ENCODE measurements around the gene ZRANB1. TPM values are rescaled to one million over a fixed set of nuclear protein-coding genes. Genes with fewer than 3 reads are reported as not detected.

Gene ZRANB1
- total RNA-seq, 1 experiment from 2014 or later: 12.2 TPM

DNA sequence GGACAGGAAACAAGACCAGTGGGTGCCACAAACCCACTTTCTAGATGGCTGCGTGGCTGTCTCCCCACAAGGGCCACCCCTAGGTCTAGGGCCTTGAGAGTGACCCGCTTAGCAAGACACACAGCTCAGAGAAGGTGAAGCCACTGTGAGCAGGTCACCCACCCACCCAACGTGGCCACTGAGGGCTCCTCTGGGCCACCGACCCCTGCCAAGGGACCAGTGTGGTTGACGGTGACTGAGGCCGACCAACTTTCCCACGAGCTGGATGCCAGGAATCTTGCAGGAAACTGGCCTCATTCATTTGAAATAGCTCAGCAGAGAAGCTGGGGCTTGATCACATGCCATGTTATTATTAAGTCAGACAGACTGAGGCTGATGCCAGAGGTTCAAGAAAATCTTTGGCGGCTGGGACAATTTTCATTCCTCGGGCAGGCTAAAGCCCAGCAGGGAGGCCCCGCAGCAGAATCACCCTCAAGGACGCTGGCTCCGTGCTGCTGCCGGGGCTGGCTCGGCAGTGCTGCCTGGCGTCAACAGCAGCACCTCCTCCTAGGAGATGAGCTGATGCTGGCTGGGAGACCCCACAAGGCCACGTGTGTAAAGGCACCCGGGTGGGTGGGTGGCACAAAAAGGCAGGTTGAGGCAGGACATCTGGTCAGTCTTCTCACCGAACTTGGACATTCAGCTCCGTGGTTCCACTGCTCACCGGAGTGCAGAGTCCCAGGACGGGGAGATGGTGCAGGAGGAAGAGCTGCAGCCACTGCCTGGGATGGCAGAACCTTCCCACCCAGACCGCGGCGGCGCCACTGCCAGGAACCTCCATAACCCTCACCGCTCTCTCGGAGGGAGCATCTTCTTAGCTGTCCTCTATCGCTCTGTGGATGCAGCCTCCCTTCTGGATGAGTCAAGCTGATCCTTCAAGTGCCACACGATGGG, 57.8 kb downstream of the ZRANB1 start:
- no peak for DNase-seq (ENCODE audit: low read depth)
- in situ Hi-C loops (cut with HindIII; ENCODE audit: low pct_unique_long_range_greater_than_20kb, low sequenced_read_pairs): no loop called here

DNA sequence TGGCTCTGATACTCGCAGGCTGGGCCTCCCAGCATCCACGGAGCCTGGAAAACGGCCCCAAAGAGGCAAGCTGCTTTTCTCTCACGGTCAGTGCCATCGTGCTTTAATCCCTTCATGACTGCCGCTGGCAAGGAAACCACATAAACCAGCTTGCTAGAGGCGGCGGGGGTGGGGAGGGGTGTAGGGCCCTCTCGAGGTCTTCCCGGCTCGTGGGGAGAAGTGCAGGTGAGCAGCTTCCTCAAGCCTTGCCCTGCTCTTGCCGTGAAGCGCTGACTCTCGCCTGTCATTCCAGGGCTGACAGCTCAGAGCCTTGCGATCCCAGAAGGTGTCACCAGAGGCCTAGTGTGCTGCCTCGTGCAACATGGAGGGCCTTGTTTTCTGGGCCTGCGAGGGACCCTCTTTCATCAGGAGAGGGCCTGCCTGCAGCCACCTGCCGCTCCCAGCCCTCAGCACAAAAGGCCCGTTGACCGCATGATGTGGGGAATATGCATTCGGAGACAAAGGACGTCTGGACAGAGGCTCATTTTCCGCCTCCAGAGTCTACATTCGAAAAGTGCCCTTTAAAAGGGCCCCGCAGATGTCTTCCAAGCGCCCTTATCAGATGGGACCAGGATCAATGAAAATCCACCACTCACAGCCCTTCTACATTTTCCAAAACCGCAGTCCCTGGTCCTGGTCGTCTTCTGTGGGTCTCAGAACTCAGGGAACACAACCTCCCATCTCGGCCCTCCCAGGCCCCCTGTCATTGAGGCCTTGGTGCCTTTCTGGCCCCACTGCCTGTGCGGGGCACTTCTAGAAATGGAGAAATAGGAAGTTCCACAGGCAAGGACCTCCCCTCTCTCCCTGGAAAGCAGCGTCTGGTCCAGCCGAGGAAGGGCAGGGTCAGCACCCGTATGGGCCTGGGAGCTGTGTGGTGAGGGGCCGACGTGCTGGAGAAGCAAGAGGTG, 58.7 kb downstream of the ZRANB1 start:
- in situ Hi-C loops (cut with HindIII; ENCODE audit: low pct_unique_long_range_greater_than_20kb, low sequenced_read_pairs): no loop called here
- no peak for DNase-seq (ENCODE audit: low read depth)

- no peak for DNase-seq (ENCODE audit: low read depth)
- in situ Hi-C loops (cut with HindIII; ENCODE audit: low pct_unique_long_range_greater_than_20kb, low sequenced_read_pairs): no loop called here
These were observed 59.6 kb downstream of the ZRANB1 start for GRCh38 chr10:125001313-125002046.

- in situ Hi-C loops (cut with HindIII; ENCODE audit: low pct_unique_long_range_greater_than_20kb, low sequenced_read_pairs): no loop called here
- DNase-seq (ENCODE audit: low read depth): no peak
These were observed 60.1 kb downstream of the ZRANB1 start for GRCh38 chr10:125002047-125002422.

GRCh38 chr10:125002423-125003145, 60.7 kb downstream of the ZRANB1 start:
- no peak for DNase-seq (ENCODE audit: low read depth)
- in situ Hi-C loops (cut with HindIII; ENCODE audit: low pct_unique_long_range_greater_than_20kb, low sequenced_read_pairs): no loop called here

GRCh38 chr10:125003146-125003900, 61.4 kb downstream of the ZRANB1 start:
- no peak for DNase-seq (ENCODE audit: low read depth)
- in situ Hi-C loops (cut with HindIII; ENCODE audit: low pct_unique_long_range_greater_than_20kb, low sequenced_read_pairs): no loop called here

GRCh38 chr10:125003901-125004467, 62.1 kb downstream of the ZRANB1 start:
- no peak for DNase-seq (ENCODE audit: low read depth)
- in situ Hi-C loops (cut with HindIII; ENCODE audit: low pct_unique_long_range_greater_than_20kb, low sequenced_read_pairs): no loop called here

GRCh38 chr10:125004571-125005311, 62.8 kb downstream of the ZRANB1 start:
- in situ Hi-C loops (cut with HindIII; ENCODE audit: low pct_unique_long_range_greater_than_20kb, low sequenced_read_pairs): no loop called here
- no peak for DNase-seq (ENCODE audit: low read depth)

DNA sequence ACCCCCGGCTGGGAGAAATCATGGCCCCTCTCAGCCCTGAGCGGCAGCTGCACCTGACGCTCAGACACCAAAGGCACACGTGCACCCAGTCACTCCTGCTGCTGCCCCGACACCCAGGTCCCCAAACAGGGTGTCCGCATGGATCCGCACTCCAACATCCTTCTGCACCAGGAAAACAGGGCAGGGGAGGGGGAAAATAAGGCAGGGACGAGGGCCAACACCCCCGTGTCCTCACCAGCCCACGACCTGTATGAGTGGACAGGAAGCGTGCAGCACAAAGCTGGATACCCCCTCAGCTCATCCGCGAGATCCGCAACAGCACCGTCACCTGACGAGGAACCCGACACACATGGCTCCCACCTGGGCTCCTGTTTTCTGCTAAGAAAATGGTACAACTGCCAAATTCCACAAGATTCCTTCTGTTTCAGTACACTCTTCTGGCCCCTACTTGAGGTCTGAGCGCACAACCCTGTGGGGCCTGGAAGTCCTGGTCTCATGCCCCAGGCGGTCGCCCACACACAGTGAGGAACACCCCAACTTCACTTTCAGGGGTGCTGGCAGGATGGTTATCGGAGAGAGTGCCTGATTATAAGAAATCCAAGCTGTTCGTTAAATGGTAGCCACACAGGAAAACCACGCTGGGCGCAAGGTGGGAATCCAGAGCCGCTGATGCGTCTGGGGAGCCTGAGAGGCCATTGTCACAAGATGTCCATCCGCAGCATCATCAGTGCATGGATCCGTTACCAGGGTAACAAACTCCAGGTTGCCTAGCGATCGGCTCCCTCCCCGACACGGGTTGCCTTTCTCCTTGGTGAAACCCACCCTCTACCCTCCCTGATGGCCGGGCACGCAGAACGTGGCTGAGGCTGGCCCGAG, 63.6 kb downstream of the ZRANB1 start:
- in situ Hi-C loops (cut with HindIII; ENCODE audit: low pct_unique_long_range_greater_than_20kb, low sequenced_read_pairs): no loop called here

GRCh38 chr10:125006188-125006680, 64.3 kb downstream of the ZRANB1 start:
- in situ Hi-C loops (cut with HindIII; ENCODE audit: low pct_unique_long_range_greater_than_20kb, low sequenced_read_pairs): no loop called here
- DNase-seq (ENCODE audit: low read depth): no peak

More for the DNA sequence above, 63.6 kb downstream of the ZRANB1 start:
- DNase-seq (ENCODE audit: low read depth): no peak

DNA sequence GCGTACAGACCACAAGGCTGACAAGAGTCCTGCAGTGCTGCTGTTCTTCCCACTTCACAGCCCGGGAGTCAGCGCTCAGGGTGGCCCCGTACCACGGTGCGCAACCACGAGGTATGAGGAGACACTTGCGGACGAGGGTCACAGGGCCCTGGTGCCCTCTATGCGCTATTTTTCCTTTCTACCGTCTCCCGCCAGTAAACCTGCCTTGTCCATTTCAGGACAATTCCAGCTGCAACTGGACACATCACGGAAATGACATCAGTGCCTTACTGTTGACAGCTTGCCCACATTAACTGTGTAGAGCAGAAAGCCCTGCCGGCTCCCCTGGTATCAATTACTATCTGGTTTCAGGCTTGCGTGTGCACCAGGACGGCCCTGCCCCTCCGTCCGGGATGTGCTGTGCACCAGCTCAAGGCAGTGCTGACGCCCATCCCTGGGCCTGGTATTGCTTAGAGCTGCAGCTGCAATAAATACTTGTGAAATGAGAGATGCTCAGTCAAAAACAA, 65.1 kb downstream of the ZRANB1 start:
- in situ Hi-C loops (cut with HindIII; ENCODE audit: low pct_unique_long_range_greater_than_20kb, low sequenced_read_pairs): no loop called here
- no peak for DNase-seq (ENCODE audit: low read depth)

DNA sequence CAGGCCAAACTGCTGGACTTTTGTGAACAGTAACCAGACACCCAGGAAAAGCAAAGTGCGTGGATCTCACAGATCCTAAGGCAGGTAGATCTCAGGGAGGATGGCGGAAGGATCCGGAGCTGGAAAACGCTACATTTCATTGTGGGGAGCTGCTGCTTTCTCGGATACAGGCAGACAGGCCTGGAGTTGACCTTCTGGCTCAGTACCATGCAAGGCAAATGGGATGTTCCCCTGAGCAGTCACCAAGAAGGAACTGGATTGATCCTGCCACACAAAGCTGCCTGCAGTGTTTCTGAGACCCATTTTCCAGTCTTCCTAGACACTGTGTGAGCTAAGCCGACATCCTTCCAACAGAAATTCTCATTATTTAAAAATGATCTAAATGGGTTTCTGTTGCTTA, 65.5 kb downstream of the ZRANB1 start:
- in situ Hi-C loops (cut with HindIII; ENCODE audit: low pct_unique_long_range_greater_than_20kb, low sequenced_read_pairs): no loop called here
- no peak for DNase-seq (ENCODE audit: low read depth)

GRCh38 chr10:125008689-125009638, 67.0 kb downstream of the ZRANB1 start:
- in situ Hi-C loops (cut with HindIII; ENCODE audit: low pct_unique_long_range_greater_than_20kb, low sequenced_read_pairs): no loop called here
- DNase-seq (ENCODE audit: low read depth): no peak

GRCh38 chr10:125009661-125010161, 67.8 kb downstream of the ZRANB1 start:
- DNase-seq (ENCODE audit: low read depth): no peak
- in situ Hi-C loops (cut with HindIII; ENCODE audit: low pct_unique_long_range_greater_than_20kb, low sequenced_read_pairs): no loop called here

All from Caki2 (cell line).